GM12878 (cell line): ENCODE data around the gene PRR5.

Experiments
- MAX ChIP-seq: IDR thresholded peaks from 2 replicates; pipeline ENCODE4 v1.6.1; 2012; ENCODE audit warnings: low read depth, low read length, improper control_type of control experiment
- NRF1 ChIP-seq: conservative IDR thresholded peaks from 2 replicates; pipeline ENCODE4 v1.6.1; 2011; ENCODE audit warnings: mild to moderate bottlenecking, low read depth, low read length, improper control_type of control experiment

GRCh38 chr22:44658311-44658953 lies 43.6 kb upstream of the PRR5 start:
- TF ChIP-seq MAX = no peak
- TF ChIP-seq NRF1 = no peak
